HepG2 (cell line): ENCODE data around the gene LAMA5. TPM values are rescaled to one million over a fixed set of nuclear protein-coding genes. Genes with fewer than 3 reads are reported as not detected.
A peak's percentile ranks its signal among the peaks of the same experiment; 100 is the strongest.

Experiments
- ELF4 ChIP-seq: sonication (generic); formaldehyde crosslinking; IDR thresholded peaks from 2 replicates; pipeline ENCODE4 v1.5.0; 2020; ENCODE audit warnings: missing genetic modification reagents, mild to moderate bottlenecking, moderate library complexity, borderline replicate concordance
- FOSL1 ChIP-seq: sonication (generic); formaldehyde crosslinking; IDR thresholded peaks from 2 replicates; pipeline ENCODE4 v1.9.0; 2021; ENCODE audit warnings: missing genetic modification reagents, borderline replicate concordance
- FOXM1 ChIP-seq: sonication (generic); formaldehyde crosslinking; IDR thresholded peaks from 2 replicates; pipeline ENCODE4 v1.5.0; 2020; ENCODE audit warnings: missing genetic modification reagents
- LCORL ChIP-seq, 2 experiments: fragments of 450-650 bp in 1 of 2; sonication (generic) in 1 of 2; formaldehyde crosslinking in 1 of 2; IDR thresholded peaks; 2 replicates each; pipeline versions ENCODE4 v1.5.0 to v1.6.1; 2017 to 2020; ENCODE audit warnings: antibody characterized with exemption in 1 of 2, missing genetic modification reagents in 1 of 2
- NCOA5 ChIP-seq: sonication (generic); formaldehyde crosslinking; IDR thresholded peaks from 2 replicates; pipeline ENCODE4 v1.4.0; 2020; ENCODE audit warnings: missing genetic modification reagents
- NKX3-1 ChIP-seq: sonication (generic); formaldehyde crosslinking; IDR thresholded peaks from 2 replicates; pipeline ENCODE4 v1.5.0; 2020; ENCODE audit warnings: missing genetic modification reagents
- NR2F2 ChIP-seq: IDR thresholded peaks from 2 replicates; pipeline ENCODE4 v1.6.1; 2012; ENCODE audit warnings: low read depth, inconsistent platforms, borderline replicate concordance
- PPARG ChIP-seq: conservative IDR thresholded peaks from 2 replicates; pipeline ENCODE4 v1.6.1; 2016; ENCODE audit warnings: missing biosample characterization, missing genetic modification reagents
- SATB2 ChIP-seq: sonication (generic); formaldehyde crosslinking; IDR thresholded peaks from 2 replicates; pipeline ENCODE4 v1.5.0; 2020; ENCODE audit warnings: missing genetic modification reagents
- SCMH1 ChIP-seq: sonication (generic); formaldehyde crosslinking; IDR thresholded peaks from 2 replicates; pipeline ENCODE4 v1.9.0; 2021; ENCODE audit warnings: missing genetic modification reagents, mild to moderate bottlenecking, borderline replicate concordance
- STAT5B ChIP-seq: sonication (generic); formaldehyde crosslinking; IDR thresholded peaks from 2 replicates; pipeline ENCODE4 v1.4.0; 2020; ENCODE audit warnings: missing genetic modification reagents
- ZNF337 ChIP-seq: sonication (generic); formaldehyde crosslinking; IDR thresholded peaks from 2 replicates; pipeline ENCODE4 v1.5.1; 2020; ENCODE audit warnings: missing genetic modification reagents, low read depth, mild to moderate bottlenecking, borderline replicate concordance
- ZNF446 ChIP-seq: sonication (generic); formaldehyde crosslinking; IDR thresholded peaks from 2 replicates; pipeline ENCODE4 v1.5.0; 2020; ENCODE audit warnings: mild to moderate bottlenecking, missing genetic modification reagents
- ZNF660 ChIP-seq: sonication (generic); formaldehyde crosslinking; IDR thresholded peaks from 2 replicates; pipeline ENCODE4 v1.5.1; 2020; ENCODE audit warnings: mild to moderate bottlenecking, low read depth, missing genetic modification reagents, borderline replicate concordance
- ZNF761 ChIP-seq: sonication (generic); formaldehyde crosslinking; conservative IDR thresholded peaks from 2 replicates; pipeline ENCODE4 v1.4.0; 2020; ENCODE audit warnings: mild to moderate bottlenecking, missing genetic modification reagents
- ZZZ3 ChIP-seq: sonication (generic); formaldehyde crosslinking; IDR thresholded peaks from 2 replicates; pipeline ENCODE4 v1.4.0; 2020; ENCODE audit warnings: missing genetic modification reagents, mild to moderate bottlenecking, borderline replicate concordance
- polyA plus RNA-seq, 8 experiments: library from polyadenylated mRNA; depleted of rRNA in 3 of 8; stranded (reverse) in 7 of 8; unstranded in 1 of 8; fragments of >200 nt; fragmentation: Illumina TruSeq in 4 of 8; extraction: Trizol in 4 of 8; gene quantifications; 2 replicates each; pipeline versions ENCODE4 v1.2.1 to v1.2.3, GENCODE V29; 2011 to 2016; ENCODE audit warnings: low read depth in 4 of 8, missing spikeins in 1 of 8, mixed read lengths in 1 of 8; ENCODE audit not compliant: insufficient read depth in 1 of 8
- total RNA-seq, 5 experiments: library from RNA; depleted of rRNA; stranded (reverse); fragments of >200 nt; fragmentation: Illumina TruSeq; extraction: Trizol; gene quantifications; 2 replicates each; pipeline ENCODE4 v1.2.3, GENCODE V29; 2016; ENCODE audit warnings: low read depth in 1 of 5
- TF ChIP-seq, protein P1 (sequence below): sonication (generic); formaldehyde crosslinking; IDR thresholded peaks from 2 replicates; pipeline ENCODE4 v1.4.0; 2020; ENCODE audit warnings: missing genetic modification reagents, borderline replicate concordance
- TF ChIP-seq, protein P2 (sequence below): sonication (generic); formaldehyde crosslinking; IDR thresholded peaks from 2 replicates; pipeline ENCODE4 v1.4.0; 2020; ENCODE audit warnings: missing genetic modification reagents
- TF ChIP-seq, protein P3 (sequence below): sonication (generic); formaldehyde crosslinking; IDR thresholded peaks from 2 replicates; pipeline ENCODE4 v1.4.0; 2020; ENCODE audit warnings: missing genetic modification reagents, low read depth, mild to moderate bottlenecking, borderline replicate concordance
- TF ChIP-seq, protein P4 (sequence below): IDR thresholded peaks from 2 replicates; pipeline ENCODE4 v1.6.1; 2016; ENCODE audit warnings: mild to moderate bottlenecking
- TF ChIP-seq, protein P5 (sequence below): sonication (generic); formaldehyde crosslinking; conservative IDR thresholded peaks from 2 replicates; pipeline ENCODE4 v1.4.0; 2020; ENCODE audit warnings: missing genetic modification reagents
- TF ChIP-seq, protein P6 (sequence below), 2 experiments: fragments of 450-650 bp in 1 of 2; sonication (generic) in 1 of 2; formaldehyde crosslinking; IDR thresholded peaks; 2 replicates each; pipeline versions ENCODE4 v1.5.0 to v1.8.0; 2020 to 2022; ENCODE audit warnings: mild to moderate bottlenecking in 1 of 2, missing genetic modification reagents in 1 of 2

Gene LAMA5
- total and polyA plus RNA-seq, 2 of the 13 experiments (the other 11 are each of a cell fraction or from before 2014, with no cell fraction given), result 21.0 to 44.7 TPM

DNA sequence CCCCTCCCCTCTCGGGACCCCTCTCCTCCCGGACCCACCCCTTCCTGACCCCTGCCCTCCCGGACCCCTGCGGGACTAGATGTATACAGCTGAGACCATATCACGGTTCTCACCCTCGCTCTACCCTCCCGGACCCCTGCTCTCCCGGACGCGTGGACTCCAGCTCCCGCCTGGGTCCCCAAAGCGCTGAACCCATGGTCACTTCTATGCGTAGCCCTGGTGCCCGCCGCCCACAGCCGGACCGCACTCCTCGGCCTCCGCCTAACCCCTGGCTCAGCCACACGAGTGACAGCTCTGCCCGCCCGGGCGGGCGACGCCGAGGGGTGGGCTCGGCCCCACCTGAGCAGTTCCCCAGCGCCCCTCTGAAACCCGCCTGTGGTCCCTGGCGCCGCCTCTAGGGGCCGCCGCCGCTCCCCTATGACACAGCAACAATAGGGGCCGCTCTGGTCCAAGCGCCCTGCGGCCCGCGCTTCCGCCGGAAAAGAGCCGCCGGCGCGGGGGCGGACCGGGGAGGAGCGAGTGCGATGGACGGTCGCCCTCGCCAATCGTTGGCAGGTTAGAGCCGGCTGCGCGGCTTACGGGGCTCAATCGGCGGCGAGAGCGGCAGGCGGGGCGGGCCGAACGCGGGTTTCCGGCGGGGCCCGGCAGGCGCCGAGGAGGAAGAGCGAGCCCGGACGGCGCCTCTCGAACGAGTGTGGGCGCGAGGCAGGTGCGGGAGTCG is 64.6 kb downstream of the LAMA5 start, which contains the start of gene ADRM1 (continued):
- TF ChIP-seq, protein P1, sequence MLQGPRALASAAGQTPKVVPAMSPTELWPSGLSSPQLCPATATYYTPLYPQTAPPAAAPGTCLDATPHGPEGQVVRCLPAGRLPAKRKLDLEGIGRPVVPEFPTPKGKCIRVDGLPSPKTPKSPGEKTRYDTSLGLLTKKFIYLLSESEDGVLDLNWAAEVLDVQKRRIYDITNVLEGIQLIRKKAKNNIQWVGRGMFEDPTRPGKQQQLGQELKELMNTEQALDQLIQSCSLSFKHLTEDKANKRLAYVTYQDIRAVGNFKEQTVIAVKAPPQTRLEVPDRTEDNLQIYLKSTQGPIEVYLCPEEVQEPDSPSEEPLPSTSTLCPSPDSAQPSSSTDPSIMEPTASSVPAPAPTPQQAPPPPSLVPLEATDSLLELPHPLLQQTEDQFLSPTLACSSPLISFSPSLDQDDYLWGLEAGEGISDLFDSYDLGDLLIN (CRISPR knock-in tag), result peak; percentile 58; the same call in 1 of the 2 replicates
- TF ChIP-seq NR2F2 (no peak), SATB2 (CRISPR knock-in tag) (no peak), ELF4 (CRISPR knock-in tag) (no peak), ZNF761 (CRISPR knock-in tag) (0 out of 2 replicates have a peak, but pooled peaks have one; percentile 42), ZNF337 (CRISPR knock-in tag) (no peak), ZNF446 (peak; percentile 42; the same call in 1 of the 2 replicates), ZNF660 (CRISPR knock-in tag) (no peak), FOSL1 (CRISPR knock-in tag) (no peak), SCMH1 (no peak), PPARG (CRISPR knock-in tag) (peak; percentile 84), STAT5B (CRISPR knock-in tag) (0 out of 2 replicates have a peak, but pooled peaks have one; percentile 58), NKX3-1 (CRISPR knock-in tag) (no peak; the same call in none of the 2 replicates), LCORL (IDR thresholded peaks at IDR 0.05) (no peak), LCORL (CRISPR knock-in tag; IDR thresholded peaks at IDR 0.05) (peak; percentile 64), ZZZ3 (CRISPR knock-in tag) (no peak; the same call in 1 of the 2 replicates), FOXM1 (CRISPR knock-in tag) (no peak), NCOA5 (CRISPR knock-in tag) (no peak)
- TF ChIP-seq, protein P2, sequence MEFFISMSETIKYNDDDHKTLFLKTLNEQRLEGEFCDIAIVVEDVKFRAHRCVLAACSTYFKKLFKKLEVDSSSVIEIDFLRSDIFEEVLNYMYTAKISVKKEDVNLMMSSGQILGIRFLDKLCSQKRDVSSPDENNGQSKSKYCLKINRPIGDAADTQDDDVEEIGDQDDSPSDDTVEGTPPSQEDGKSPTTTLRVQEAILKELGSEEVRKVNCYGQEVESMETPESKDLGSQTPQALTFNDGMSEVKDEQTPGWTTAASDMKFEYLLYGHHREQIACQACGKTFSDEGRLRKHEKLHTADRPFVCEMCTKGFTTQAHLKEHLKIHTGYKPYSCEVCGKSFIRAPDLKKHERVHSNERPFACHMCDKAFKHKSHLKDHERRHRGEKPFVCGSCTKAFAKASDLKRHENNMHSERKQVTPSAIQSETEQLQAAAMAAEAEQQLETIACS (CRISPR knock-in tag), result peak; percentile 43; the same call in 1 of the 2 replicates
- TF ChIP-seq, protein P3, sequence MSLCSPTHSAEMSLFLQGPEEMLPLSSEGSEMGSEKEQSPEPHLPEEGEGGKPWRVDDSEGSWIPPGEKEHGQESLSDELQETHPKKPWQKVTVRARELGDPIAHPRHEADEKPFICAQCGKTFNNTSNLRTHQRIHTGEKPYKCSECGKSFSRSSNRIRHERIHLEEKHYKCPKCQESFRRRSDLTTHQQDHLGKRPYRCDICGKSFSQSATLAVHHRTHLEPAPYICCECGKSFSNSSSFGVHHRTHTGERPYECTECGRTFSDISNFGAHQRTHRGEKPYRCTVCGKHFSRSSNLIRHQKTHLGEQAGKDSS, result no peak
- TF ChIP-seq, protein P4, sequence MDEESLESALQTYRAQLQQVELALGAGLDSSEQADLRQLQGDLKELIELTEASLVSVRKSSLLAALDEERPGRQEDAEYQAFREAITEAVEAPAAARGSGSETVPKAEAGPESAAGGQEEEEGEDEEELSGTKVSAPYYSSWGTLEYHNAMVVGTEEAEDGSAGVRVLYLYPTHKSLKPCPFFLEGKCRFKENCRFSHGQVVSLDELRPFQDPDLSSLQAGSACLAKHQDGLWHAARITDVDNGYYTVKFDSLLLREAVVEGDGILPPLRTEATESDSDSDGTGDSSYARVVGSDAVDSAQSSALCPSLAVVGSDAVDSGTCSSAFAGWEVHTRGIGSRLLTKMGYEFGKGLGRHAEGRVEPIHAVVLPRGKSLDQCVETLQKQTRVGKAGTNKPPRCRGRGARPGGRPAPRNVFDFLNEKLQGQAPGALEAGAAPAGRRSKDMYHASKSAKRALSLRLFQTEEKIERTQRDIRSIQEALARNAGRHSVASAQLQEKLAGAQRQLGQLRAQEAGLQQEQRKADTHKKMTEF, result peak; percentile 92
- TF ChIP-seq, protein P5, sequence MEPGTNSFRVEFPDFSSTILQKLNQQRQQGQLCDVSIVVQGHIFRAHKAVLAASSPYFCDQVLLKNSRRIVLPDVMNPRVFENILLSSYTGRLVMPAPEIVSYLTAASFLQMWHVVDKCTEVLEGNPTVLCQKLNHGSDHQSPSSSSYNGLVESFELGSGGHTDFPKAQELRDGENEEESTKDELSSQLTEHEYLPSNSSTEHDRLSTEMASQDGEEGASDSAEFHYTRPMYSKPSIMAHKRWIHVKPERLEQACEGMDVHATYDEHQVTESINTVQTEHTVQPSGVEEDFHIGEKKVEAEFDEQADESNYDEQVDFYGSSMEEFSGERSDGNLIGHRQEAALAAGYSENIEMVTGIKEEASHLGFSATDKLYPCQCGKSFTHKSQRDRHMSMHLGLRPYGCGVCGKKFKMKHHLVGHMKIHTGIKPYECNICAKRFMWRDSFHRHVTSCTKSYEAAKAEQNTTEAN (CRISPR knock-in tag), result no peak
- TF ChIP-seq, protein P6, sequence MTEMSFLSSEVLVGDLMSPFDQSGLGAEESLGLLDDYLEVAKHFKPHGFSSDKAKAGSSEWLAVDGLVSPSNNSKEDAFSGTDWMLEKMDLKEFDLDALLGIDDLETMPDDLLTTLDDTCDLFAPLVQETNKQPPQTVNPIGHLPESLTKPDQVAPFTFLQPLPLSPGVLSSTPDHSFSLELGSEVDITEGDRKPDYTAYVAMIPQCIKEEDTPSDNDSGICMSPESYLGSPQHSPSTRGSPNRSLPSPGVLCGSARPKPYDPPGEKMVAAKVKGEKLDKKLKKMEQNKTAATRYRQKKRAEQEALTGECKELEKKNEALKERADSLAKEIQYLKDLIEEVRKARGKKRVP (CRISPR knock-in tag; IDR thresholded peaks at IDR 0.05), result peak in 1 of 2 experiments; percentile 25; a peak in 1 of 4 replicates
